ENCODE data around the gene PCDH1.

GRCh38 chr5:141916522-141916921 is 38.3 kb upstream of the PCDH1 start:
- TF ChIP-seq CTCF (IDR thresholded peaks at IDR 0.05) (no peak), POLR2A (IDR thresholded peaks at IDR 0.05) (no peak)

Measured in body of pancreas (tissue), 4 donors.